Retina (tissue), 1 donor: ENCODE results near the gene CLDN9.

Experiments
- DNase-seq: peaks from one replicate; pipeline ENCODE4 v3.0.0-alpha.2; 2016

The CLDN9 gene

GRCh38 chr16:2974319-2975056 lies 38.2 kb upstream of the CLDN9 start:
- DNase-seq: no peak

GRCh38 chr16:2975161-2975795 lies 37.4 kb upstream of the CLDN9 start:
- DNase-seq: no peak

GRCh38 chr16:2976201-2976600 lies 36.5 kb upstream of the CLDN9 start:
- no peak for DNase-seq

GRCh38 chr16:2976673-2977072 lies 36.0 kb upstream of the CLDN9 start:
- no peak for DNase-seq

GRCh38 chr16:2977440-2977839 lies 35.3 kb upstream of the CLDN9 start:
- no peak for DNase-seq

- DNase-seq: no peak
Observed at GRCh38 chr16:2979669-2980226, 33.0 kb upstream of the CLDN9 start.

- peak; percentile 97 for DNase-seq
Observed at GRCh38 chr16:2980227-2981176, 32.2 kb upstream of the CLDN9 start, which contains the start of gene PKMYT1. PKMYT1 (minus strand) TSS chr16:2980446; CDS start chr16:2979657, 789 bp downstream.

GRCh38 chr16:2981177-2981898 lies 31.4 kb upstream of the CLDN9 start:
- DNase-seq: no peak

- DNase-seq: no peak
Observed at GRCh38 chr16:2981899-2982250, 30.8 kb upstream of the CLDN9 start.

GRCh38 chr16:2982402-2982801 lies 30.3 kb upstream of the CLDN9 start:
- DNase-seq: no peak

GRCh38 chr16:2983706-2984136 lies 29.0 kb upstream of the CLDN9 start:
- peak; percentile 96 for DNase-seq

GRCh38 chr16:2985462-2985861 lies 27.3 kb upstream of the CLDN9 start:
- DNase-seq: no peak

GRCh38 chr16:2985893-2986355 lies 26.8 kb upstream of the CLDN9 start:
- DNase-seq: no peak

GRCh38 chr16:2986623-2987188 lies 26.0 kb upstream of the CLDN9 start:
- no peak for DNase-seq

- no peak for DNase-seq
Observed at GRCh38 chr16:2987286-2987685, 25.4 kb upstream of the CLDN9 start.

GRCh38 chr16:2987833-2988232 lies 24.9 kb upstream of the CLDN9 start:
- DNase-seq: no peak

GRCh38 chr16:2988590-2989099 lies 24.1 kb upstream of the CLDN9 start:
- no peak for DNase-seq

- DNase-seq: no peak
Observed at GRCh38 chr16:2990891-2991290, 21.8 kb upstream of the CLDN9 start.

- no peak for DNase-seq
Observed at GRCh38 chr16:2991566-2992261, 21.0 kb upstream of the CLDN9 start.

- no peak for DNase-seq
Observed at GRCh38 chr16:2992383-2993081, 20.2 kb upstream of the CLDN9 start.
